ENCODE data around the gene EEF1AKMT4.

The EEF1AKMT4 gene

GRCh38 chr3:184249412-184250166 is at the start of gene EEF1AKMT4:
Gene EEF1AKMT4 (plus strand): TSS chr3:184249672. CDS start chr3:184249695, 23 bp downstream.
- DNase-seq = peak; percentile 97

GRCh38 chr3:184200825-184201224 is 48.6 kb upstream of the EEF1AKMT4 start:
- DNase-seq = no peak

GRCh38 chr3:184203526-184203925 is 45.9 kb upstream of the EEF1AKMT4 start:
- DNase-seq = no peak

GRCh38 chr3:184209146-184209923 is 40.1 kb upstream of the EEF1AKMT4 start:
- no peak for DNase-seq

- no peak for DNase-seq
Measured at GRCh38 chr3:184211297-184211696, 38.2 kb upstream of the EEF1AKMT4 start.

- no peak for DNase-seq
Measured at GRCh38 chr3:184211718-184212117, 37.8 kb upstream of the EEF1AKMT4 start.

GRCh38 chr3:184218814-184219213 is 30.7 kb upstream of the EEF1AKMT4 start:
- DNase-seq = no peak

GRCh38 chr3:184222521-184222920 is 27.0 kb upstream of the EEF1AKMT4 start:
- no peak for DNase-seq

- DNase-seq = no peak
Measured at GRCh38 chr3:184223946-184224345, 25.5 kb upstream of the EEF1AKMT4 start.

- DNase-seq = no peak
Measured at GRCh38 chr3:184227481-184227935, 22.0 kb upstream of the EEF1AKMT4 start.

- peak; percentile 14 for DNase-seq
Measured at GRCh38 chr3:184228376-184229137, 20.9 kb upstream of the EEF1AKMT4 start.

GRCh38 chr3:184229394-184230080 is 19.9 kb upstream of the EEF1AKMT4 start, which contains the start of gene VWA5B2:
Gene VWA5B2 (plus strand): TSS chr3:184229585. CDS start chr3:184230529, 944 bp downstream.
- DNase-seq = peak; percentile 38

GRCh38 chr3:184230081-184230602 is 19.3 kb upstream of the EEF1AKMT4 start:
- no peak for DNase-seq

GRCh38 chr3:184230603-184231528 is 18.6 kb upstream of the EEF1AKMT4 start:
- DNase-seq = peak; percentile 52

GRCh38 chr3:184231671-184232070 is 17.8 kb upstream of the EEF1AKMT4 start:
- peak; percentile 27 for DNase-seq

- no peak for DNase-seq
Measured at GRCh38 chr3:184233127-184233843, 16.2 kb upstream of the EEF1AKMT4 start.

- peak; percentile 22 for DNase-seq
Measured at GRCh38 chr3:184234224-184234623, 15.2 kb upstream of the EEF1AKMT4 start.

- no peak for DNase-seq
Measured at GRCh38 chr3:184234671-184235380, 14.6 kb upstream of the EEF1AKMT4 start.

GRCh38 chr3:184235381-184236032 is 14.0 kb upstream of the EEF1AKMT4 start:
- no peak for DNase-seq

All from DMS79 treated with DMSO at 0.1 percent for 48 hours (cell line).